IMR-90 (cell line): ENCODE measurements around the gene DIP2C. TPM values are rescaled to one million over a fixed set of nuclear protein-coding genes. Genes with fewer than 3 reads are reported as not detected.

Experiments used
- ATAC-seq: fragments of 200-7000 bp; cut with Tn5 transposase; 2 replicates; pipeline ENCODE4 v1.9.1; 2020; ENCODE audit warnings: low read depth, mild to moderate bottlenecking, moderate library complexity
- BruUV-seq: library from RNA; stranded (reverse); fragments of 400-500 nt; replicated peaks from 2 replicates; lab custom pipeline; 2021; lab: Mats Ljungman, UMichigan
- CTCF ChIA-PET: fragments of 300-600 bp; formaldehyde crosslinking; extraction: SDS; loops from one replicate; lab custom pipeline; 2021; ENCODE audit warnings: antibody characterized with exemption; lab: Yijun Ruan, JAX
- POLR2A ChIA-PET: fragments of 300-600 bp; sonication (Branson Sonifier 250); formaldehyde crosslinking; loops from one replicate; lab custom pipeline; 2022; ENCODE audit warnings: antibody characterized with exemption; ENCODE audit not compliant: unreplicated experiment; lab: Charles Lee
- DNase-seq: peaks from one replicate; pipeline ENCODE4 v3.0.0; 2013
- H2AFZ ChIP-seq: replicated peaks from 2 replicates; pipeline ENCODE3; 2013; ENCODE audit warnings: low read length, mild to moderate bottlenecking; ENCODE audit not compliant: poor library complexity
- H2AK5ac ChIP-seq: 2 replicates; pipeline ENCODE4 v1.6.1; 2013; ENCODE audit warnings: low read depth, low read length, inconsistent platforms
- H2AK9ac ChIP-seq: replicated peaks from 2 replicates; pipeline ENCODE3; 2013; ENCODE audit warnings: mild to moderate bottlenecking, low read depth, low read length, moderate library complexity; ENCODE audit not compliant: poor library complexity
- H2BK120ac ChIP-seq: 2 replicates; pipeline ENCODE4 v1.6.1; 2013; ENCODE audit warnings: low read depth, low read length, inconsistent platforms
- H2BK15ac ChIP-seq: 3 replicates; pipeline ENCODE4 v1.6.1; 2013; ENCODE audit warnings: low read depth, low read length, inconsistent platforms
- H2BK20ac ChIP-seq: 2 replicates; pipeline ENCODE4 v1.6.1; 2013; ENCODE audit warnings: low read depth, mild to moderate bottlenecking, inconsistent platforms, low read length, moderate library complexity
- H2BK5ac ChIP-seq: 2 replicates; pipeline ENCODE4 v1.6.1; 2013; ENCODE audit warnings: mild to moderate bottlenecking, low read depth, low read length, inconsistent platforms; ENCODE audit not compliant: poor library complexity, severe bottlenecking
- H3K14ac ChIP-seq: replicated peaks from 2 replicates; pipeline ENCODE4 v1.6.1; 2013; ENCODE audit warnings: low read depth, low read length, inconsistent platforms
- H3K18ac ChIP-seq: 2 replicates; pipeline ENCODE4 v1.6.1; 2013; ENCODE audit warnings: low read depth, low read length, control low read depth
- H3K23ac ChIP-seq: 2 replicates; pipeline ENCODE4 v1.6.1; 2013; ENCODE audit warnings: low read depth, low read length, inconsistent platforms
- H3K27ac ChIP-seq: 2 replicates; pipeline ENCODE4 v1.5.1; 2013; ENCODE audit warnings: mild to moderate bottlenecking, control low read depth, low read length; ENCODE audit not compliant: insufficient read depth
- H3K27me3 ChIP-seq: 2 replicates; pipeline ENCODE4 v1.6.1; 2013; ENCODE audit warnings: low read length; ENCODE audit not compliant: control insufficient read depth, insufficient read depth
- H3K36me3 ChIP-seq: 2 replicates; pipeline ENCODE4 v1.6.1; 2013; ENCODE audit warnings: low read length, mixed read lengths; ENCODE audit not compliant: control insufficient read depth, insufficient read depth
- H3K4ac ChIP-seq: 2 replicates; pipeline ENCODE4 v1.6.1; 2013; ENCODE audit warnings: low read depth, low read length, inconsistent platforms
- H3K4me1 ChIP-seq: 2 replicates; pipeline ENCODE4 v1.6.1; 2013; ENCODE audit warnings: low read length, mixed read lengths; ENCODE audit not compliant: control insufficient read depth, insufficient read depth
- H3K4me2 ChIP-seq: 2 replicates; pipeline ENCODE4 v1.6.1; 2013; ENCODE audit warnings: low read depth, mild to moderate bottlenecking, control low read depth, low read length, moderate library complexity
- H3K4me3 ChIP-seq: 2 replicates; pipeline ENCODE4 v1.5.1; 2013; ENCODE audit warnings: low read depth, mild to moderate bottlenecking, control low read depth, low read length, moderate library complexity; ENCODE audit not compliant: insufficient read depth
- H3K56ac ChIP-seq: 2 replicates; pipeline ENCODE4 v1.6.1; 2013; ENCODE audit warnings: low read length, inconsistent platforms; ENCODE audit not compliant: insufficient read depth; ENCODE audit errors: extremely low read depth
- H3K79me1 ChIP-seq, 2 experiments: 2 replicates each; pipeline ENCODE4 v1.6.1; 2013; ENCODE audit warnings: low read length in 2 of 2, inconsistent platforms in 1 of 2, low read depth in 1 of 2
- H3K9ac ChIP-seq: 2 replicates; pipeline ENCODE4 v1.6.1; 2013; ENCODE audit warnings: low read depth, low read length, control low read depth
- H3K9me1 ChIP-seq: 2 replicates; pipeline ENCODE4 v1.6.1; 2013; ENCODE audit warnings: low read length, inconsistent platforms; ENCODE audit not compliant: insufficient read depth
- H3K9me3 ChIP-seq: 2 replicates; pipeline ENCODE4 v1.6.1; 2013; ENCODE audit warnings: low read length; ENCODE audit not compliant: control insufficient read depth, insufficient read depth
- H4K20me1 ChIP-seq: 2 replicates; pipeline ENCODE4 v1.6.1; 2013; ENCODE audit warnings: low read length, inconsistent platforms; ENCODE audit not compliant: insufficient read depth
- H4K5ac ChIP-seq: 2 replicates; pipeline ENCODE4 v1.6.1; 2013; ENCODE audit warnings: mild to moderate bottlenecking, low read depth, low read length, control low read depth
- H4K8ac ChIP-seq, 2 experiments: 2 replicates each; pipeline ENCODE4 v1.6.1; 2013; ENCODE audit warnings: low read depth in 2 of 2, low read length in 2 of 2, control low read depth in 1 of 2, inconsistent platforms in 1 of 2
- H4K91ac ChIP-seq: 2 replicates; pipeline ENCODE4 v1.6.1; 2013; ENCODE audit warnings: low read depth, low read length, inconsistent platforms; ENCODE audit not compliant: insufficient read depth
- BHLHE40 ChIP-seq: fragments of 150-350 bp; IDR thresholded peaks from 2 replicates; pipeline ENCODE4 v1.6.1; 2016; ENCODE audit warnings: mild to moderate bottlenecking, low read depth, low read length
- CEBPB ChIP-seq: IDR thresholded peaks from 2 replicates; pipeline ENCODE4 v1.6.1; 2012; ENCODE audit warnings: low read depth, low read length, improper control_type of control experiment
- FOS ChIP-seq: fragments of 150-350 bp; IDR thresholded peaks from 2 replicates; pipeline ENCODE4 v1.6.1; 2016; ENCODE audit warnings: low read depth, low read length
- MXI1 ChIP-seq: IDR thresholded peaks from 2 replicates; pipeline ENCODE4 v1.6.1; 2012; ENCODE audit warnings: low read depth, mild to moderate bottlenecking, low read length, moderate library complexity, borderline replicate concordance
- WGBS, 2 experiments: methylation state at CpG; one replicate each; pipeline versions ENCODE4 v1.1.5 to v1.1.7; 2013; ENCODE audit warnings: missing lambda C conversion rate in 2 of 2; ENCODE audit not compliant: insufficient read length in 1 of 2; ENCODE audit errors: extremely low coverage in 2 of 2; 5-methylcytosine and 5-hydroxymethylcytosine counted together
- dilution Hi-C: fragments of 300-500 bp; cut with HindIII; formaldehyde crosslinking; loops from one replicate; pipeline ENCODE4 v1.14.3; 2018; ENCODE audit warnings: low sequenced_read_pairs; ENCODE audit not compliant: unreplicated experiment
- in situ Hi-C: fragments of 300-500 bp; cut with MboI; formaldehyde crosslinking; loops from 3 replicates; pipeline ENCODE4 v1.14.3; 2019; ENCODE audit warnings: low sequenced_read_pairs, inconsistent platforms, mixed read lengths
- intact Hi-C: fragments of 100-400 bp; cut with micrococcal nuclease; formaldehyde crosslinking; loops from 2 replicates; pipeline ENCODE4 v1.10.0; 2022
- polyA plus RNA-seq, 3 experiments: library from polyadenylated mRNA; depleted of rRNA; stranded (reverse); fragments of >200 nt; gene quantifications; 2 replicates each; pipeline ENCODE4 v1.2.3, GENCODE V29; 2012; ENCODE audit warnings: low replicate concordance in 1 of 3
- total RNA-seq: library from RNA; depleted of rRNA; stranded (reverse); fragments of >200 nt; gene quantifications from 2 replicates; pipeline ENCODE4 v1.2.3, GENCODE V29; 2012
- TF ChIP-seq, protein P1 (sequence below): fragments of 150-350 bp; IDR thresholded peaks from 2 replicates; pipeline ENCODE4 v1.6.1; 2017; ENCODE audit warnings: mild to moderate bottlenecking, antibody characterized with exemption, low read length, low read depth

The DIP2C gene
- total and polyA plus RNA-seq, 2 of the 4 experiments (the other 2 are of a cell fraction) = 8.6 to 17.3 TPM

DNA sequence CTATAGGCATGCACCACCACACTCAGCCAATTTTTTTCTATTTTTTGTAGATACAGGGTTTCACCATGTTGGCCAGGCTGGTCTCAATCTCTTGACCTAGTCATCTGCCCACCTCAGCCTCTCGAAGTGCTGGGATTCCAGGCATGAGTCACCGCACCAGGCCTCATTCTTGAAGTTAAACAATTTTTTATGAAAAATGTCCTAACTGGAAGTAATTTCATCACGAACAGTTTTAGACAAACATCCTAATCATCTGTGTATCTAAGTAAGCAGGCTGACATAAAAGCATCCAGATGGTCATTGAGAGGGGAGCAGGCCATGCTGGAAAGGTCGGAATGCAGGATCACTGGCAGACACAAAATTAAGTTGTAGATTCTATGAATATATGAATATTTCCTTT lies 285.1 kb downstream of the DIP2C start:
- H3K4ac ChIP-seq = 0 out of 2 replicates have a peak overlapping the region, but pooled peaks have one; percentile 4
- no peak overlapping the region for H4K91ac ChIP-seq
- H2AK9ac ChIP-seq = no peak overlapping the region
- CTCF ChIA-PET = interaction anchor here (0.6 kb wide), 1 partner anchor 27 kb away, joined by 6 read pairs; no protein-coding TSS in a partner anchor
- WGBS, 2 experiments = 10% methylated on average over 2 of the region's 4 CpGs; no CpG with 5 or more reads in 1 of the 2 experiments
- no peaks in the 10 kb centered on the region for H3K27me3 ChIP-seq
- H2BK5ac ChIP-seq = peak overlapping the region; percentile 56
- in situ Hi-C loops (no loop called here), dilution Hi-C loops (no loop called here), intact Hi-C loops (no loop called here)
- H3K18ac ChIP-seq = no peak overlapping the region
- no peak overlapping the region for H3K4me2 ChIP-seq
- H3K36me3 ChIP-seq = peaks cover 17% of the 10 kb centered on the region
- H2AK5ac ChIP-seq = no peak overlapping the region
- H3K4me1 ChIP-seq = peaks cover 7% of the 10 kb centered on the region
- no peaks in the 10 kb centered on the region; the same call in 1 of the 2 replicates for H4K20me1 ChIP-seq
- TF ChIP-seq BHLHE40 (no peak; the same call in 1 of the 2 replicates), FOS (peak; percentile 94), CEBPB (peak; percentile 62; the same call in 1 of the 2 replicates), MXI1 (peak; percentile 30; the same call in 1 of the 2 replicates)
- TF ChIP-seq, protein P1, sequence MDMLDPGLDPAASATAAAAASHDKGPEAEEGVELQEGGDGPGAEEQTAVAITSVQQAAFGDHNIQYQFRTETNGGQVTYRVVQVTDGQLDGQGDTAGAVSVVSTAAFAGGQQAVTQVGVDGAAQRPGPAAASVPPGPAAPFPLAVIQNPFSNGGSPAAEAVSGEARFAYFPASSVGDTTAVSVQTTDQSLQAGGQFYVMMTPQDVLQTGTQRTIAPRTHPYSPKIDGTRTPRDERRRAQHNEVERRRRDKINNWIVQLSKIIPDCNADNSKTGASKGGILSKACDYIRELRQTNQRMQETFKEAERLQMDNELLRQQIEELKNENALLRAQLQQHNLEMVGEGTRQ = no peak
- no peak overlapping the region for H2BK15ac ChIP-seq
- no peak overlapping the region for H3K56ac ChIP-seq
- peaks cover 0 to 33% of the 10 kb centered on the region in 2 experiments; a peak in 3 of 4 replicates for H3K79me1 ChIP-seq
- no peak overlapping the region for H3K14ac ChIP-seq
- H2BK20ac ChIP-seq = no peak overlapping the region; the same call in 1 of the 2 replicates
- POLR2A ChIA-PET = no interaction called here
- no peak overlapping the region for H2AFZ ChIP-seq
- H3K27ac ChIP-seq = peak overlapping the region; percentile 44; the same call in 1 of the 2 replicates
- H4K8ac ChIP-seq = no peak overlapping the region
- BruUV-seq = TSS peak; percentile 7
- peaks cover 5% of the 10 kb centered on the region; the same call in 1 of the 2 replicates for H3K9me1 ChIP-seq
- no peak overlapping the region; the same call in 1 of the 2 replicates for H2BK120ac ChIP-seq
- H3K9ac ChIP-seq = no peak overlapping the region
- no peak overlapping the region for H3K4me3 ChIP-seq
- ATAC-seq = peak; percentile 93
- no peak overlapping the region for H3K23ac ChIP-seq
- no peak overlapping the region for H4K5ac ChIP-seq
- DNase-seq = peak; percentile 93
- H3K9me3 ChIP-seq = no peaks in the 10 kb centered on the region; the same call in 1 of the 2 replicates
